ENCODE data around the gene CAPN3. TPM values are rescaled to one million over a fixed set of nuclear protein-coding genes. Genes with fewer than 3 reads are reported as not detected.

CAPN3 gene
- total and polyA plus RNA-seq, 10 donors, result 14.6 to 40.5 (median 17.0) TPM

- Histone ChIP-seq H3K27me3 (replicated peaks in 1 of 7) (no peaks in the 10 kb centered on the region), H3K36me3 (peaks cover 0 to 73% (median 1%) of the 10 kb centered on the region in 6 donors), H3K4me1 (no peaks in the 10 kb centered on the region), H3K4me3 (no peak overlapping the region), H3K27ac (no peak overlapping the region), H3K9me3 (no peaks in the 10 kb centered on the region)
- no peak for DNase-seq
- intact Hi-C loops (cut with DNase I; ENCODE audit: low total_unique reads), result no loop called here
- TF ChIP-seq POLR2AphosphoS5 (IDR thresholded peaks at IDR 0.05), result no peak
- peak in 6 of 11 experiments; percentile 5 to 56 (median 23) for TF ChIP-seq CTCF (IDR thresholded peaks at IDR 0.05 in 8 of 11, conservative IDR thresholded peaks at IDR 0.05 in 3 of 11)
- TF ChIP-seq POLR2A (IDR thresholded peaks at IDR 0.05), result no peak
- WGBS, 5 donors, result 44 to 60% (median 47%) methylated on average over 4 to 5 of the region's 5 CpGs
These were observed 26.1 kb downstream of the CAPN3 start for GRCh38 chr15:42385206-42385979.

DNA sequence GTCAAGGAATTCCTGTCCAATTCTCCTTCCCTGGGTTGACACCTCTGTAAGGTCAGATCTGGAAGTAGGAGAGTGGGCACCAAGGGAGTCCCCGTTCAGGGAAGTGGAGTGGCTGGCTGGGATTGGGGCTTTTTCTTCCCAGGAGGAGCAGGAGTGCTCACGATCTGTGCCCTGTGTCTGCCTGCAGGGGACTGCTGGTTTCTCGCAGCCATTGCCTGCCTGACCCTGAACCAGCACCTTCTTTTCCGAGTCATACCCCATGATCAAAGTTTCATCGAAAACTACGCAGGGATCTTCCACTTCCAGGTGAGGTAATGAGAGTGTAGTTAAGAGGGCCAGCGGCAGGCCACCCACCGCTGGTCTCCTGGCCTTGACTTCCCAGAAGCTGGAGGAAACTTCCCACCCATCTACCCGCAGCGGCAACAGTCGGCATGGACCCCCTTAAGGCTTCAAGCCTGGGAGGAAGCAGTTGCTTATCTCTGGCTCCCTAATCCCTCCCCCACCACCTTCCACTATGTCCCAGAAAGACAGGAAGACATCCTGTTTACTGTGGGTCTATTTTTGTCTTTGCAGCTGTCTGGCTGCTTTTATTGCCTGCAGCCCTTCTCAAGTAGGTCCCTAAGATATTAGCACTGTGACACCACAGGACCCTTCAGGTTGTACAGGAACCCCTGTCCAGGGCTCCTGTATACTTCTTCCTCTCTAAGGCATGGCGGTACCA, 26.8 kb downstream of the CAPN3 start:
- DNase-seq, result no peak
- TF ChIP-seq CTCF (IDR thresholded peaks at IDR 0.05 in 8 of 11, conservative IDR thresholded peaks at IDR 0.05 in 3 of 11) (no peak), POLR2A (IDR thresholded peaks at IDR 0.05) (no peak), POLR2AphosphoS5 (IDR thresholded peaks at IDR 0.05) (no peak)
- H3K4me3 ChIP-seq, result no peak overlapping the region
- intact Hi-C loops (cut with DNase I; ENCODE audit: low total_unique reads), result no loop called here
- 59 to 69% (median 65%) methylated on average over 12 of the region's 12 CpGs for WGBS, 5 donors
- no peaks in the 10 kb centered on the region for H3K9me3 ChIP-seq
- peaks cover 0 to 73% (median 1%) of the 10 kb centered on the region in 6 donors for H3K36me3 ChIP-seq
- no peak overlapping the region for H3K27ac ChIP-seq
- no peaks in the 10 kb centered on the region for H3K27me3 ChIP-seq (replicated peaks in 1 of 7)
- H3K4me1 ChIP-seq, result no peaks in the 10 kb centered on the region

DNA sequence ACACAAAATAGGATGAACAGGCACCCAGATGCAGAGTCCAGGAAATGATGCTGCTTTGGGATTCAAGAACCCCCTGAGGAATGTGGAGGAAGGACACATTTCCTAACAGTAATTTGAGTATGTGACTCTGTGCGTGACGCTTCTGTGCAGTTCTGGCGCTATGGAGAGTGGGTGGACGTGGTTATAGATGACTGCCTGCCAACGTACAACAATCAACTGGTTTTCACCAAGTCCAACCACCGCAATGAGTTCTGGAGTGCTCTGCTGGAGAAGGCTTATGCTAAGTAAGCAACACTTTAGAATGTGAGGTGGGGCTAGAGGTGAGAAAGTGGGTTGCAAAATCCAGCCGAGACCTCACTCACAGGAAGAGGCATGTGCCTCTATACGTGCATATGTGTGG, 28.3 kb downstream of the CAPN3 start:
- no peaks in the 10 kb centered on the region for H3K27me3 ChIP-seq (replicated peaks in 1 of 7)
- H3K4me3 ChIP-seq, result no peak overlapping the region
- WGBS, 5 donors, result 62 to 76% (median 66%) methylated on average over 7 to 8 of the region's 8 CpGs
- intact Hi-C loops (cut with DNase I; ENCODE audit: low total_unique reads), result no loop called here
- TF ChIP-seq CTCF (IDR thresholded peaks at IDR 0.05 in 8 of 11, conservative IDR thresholded peaks at IDR 0.05 in 3 of 11), result no peak
- no peak for TF ChIP-seq POLR2AphosphoS5 (IDR thresholded peaks at IDR 0.05)
- DNase-seq, result no peak
- H3K27ac ChIP-seq, result no peak overlapping the region
- H3K4me1 ChIP-seq, result no peaks in the 10 kb centered on the region
- H3K9me3 ChIP-seq, result no peaks in the 10 kb centered on the region
- peaks cover 0 to 79% (median 1%) of the 10 kb centered on the region in 6 donors for H3K36me3 ChIP-seq
